Measurements from ENCODE around the gene ZNF879.

Gene ZNF879

DNA sequence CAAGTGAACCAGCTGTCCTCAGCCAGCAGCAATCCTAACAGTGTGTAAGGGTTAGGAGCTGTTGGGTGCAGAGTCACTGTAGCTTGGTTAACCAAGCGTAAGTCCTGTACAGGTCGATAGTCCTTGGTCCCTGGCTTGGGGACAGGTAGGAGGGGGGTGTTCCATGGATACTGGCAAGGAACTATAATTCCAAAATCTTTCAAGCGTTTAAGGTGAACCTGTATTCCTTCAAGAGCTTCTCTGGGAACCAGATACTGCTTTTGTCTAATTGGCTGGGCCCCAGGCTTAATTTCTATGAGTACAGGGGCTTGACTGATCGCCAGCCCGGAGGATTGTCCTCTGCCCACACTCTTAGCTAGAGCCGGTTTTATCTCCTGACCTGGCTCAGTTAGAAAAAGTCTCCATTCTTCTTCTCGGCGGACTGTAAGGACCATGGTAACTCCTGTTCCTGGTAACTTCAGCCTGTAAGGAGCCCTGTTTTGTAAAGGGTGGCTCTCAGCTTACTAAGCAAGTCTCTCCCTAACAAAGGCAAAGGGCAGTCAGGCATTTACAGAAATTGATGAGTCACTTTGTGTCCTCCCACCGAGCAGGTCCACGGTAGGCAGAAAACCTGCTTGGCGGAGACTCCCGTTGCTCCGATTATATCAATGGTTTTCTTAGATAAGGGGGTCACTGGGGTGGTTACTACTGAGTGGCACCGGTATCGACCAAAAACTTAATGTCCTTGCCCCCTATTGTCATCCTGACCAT is 30.6 kb downstream of the ZNF879 start:
- H3K79me2 ChIP-seq (ENCODE audit: low read length) = no peaks in the 10 kb centered on the region

GRCh38 chr5:179054876-179055275 is 31.3 kb downstream of the ZNF879 start:
- H2AFZ ChIP-seq (ENCODE audit: low read depth, low read length) = no peak overlapping the region
- H3K9ac ChIP-seq (ENCODE audit: low read length) = no peak overlapping the region
- H3K27me3 ChIP-seq (ENCODE audit: low read depth, low read length) = no peaks in the 10 kb centered on the region
- peaks cover 1% of the 10 kb centered on the region; the same call in 1 of the 2 replicates for H3K9me3 ChIP-seq (ENCODE audit: insufficient read depth, low read length)
- H3K79me2 ChIP-seq (ENCODE audit: low read length) = no peaks in the 10 kb centered on the region
- no peak overlapping the region for H3K4me2 ChIP-seq (ENCODE audit: low read length)
- TF ChIP-seq EZH2phosphoT487 (IDR thresholded peaks at IDR 0.05; ENCODE audit: low read depth) = no peak
- TF ChIP-seq, protein P1, sequence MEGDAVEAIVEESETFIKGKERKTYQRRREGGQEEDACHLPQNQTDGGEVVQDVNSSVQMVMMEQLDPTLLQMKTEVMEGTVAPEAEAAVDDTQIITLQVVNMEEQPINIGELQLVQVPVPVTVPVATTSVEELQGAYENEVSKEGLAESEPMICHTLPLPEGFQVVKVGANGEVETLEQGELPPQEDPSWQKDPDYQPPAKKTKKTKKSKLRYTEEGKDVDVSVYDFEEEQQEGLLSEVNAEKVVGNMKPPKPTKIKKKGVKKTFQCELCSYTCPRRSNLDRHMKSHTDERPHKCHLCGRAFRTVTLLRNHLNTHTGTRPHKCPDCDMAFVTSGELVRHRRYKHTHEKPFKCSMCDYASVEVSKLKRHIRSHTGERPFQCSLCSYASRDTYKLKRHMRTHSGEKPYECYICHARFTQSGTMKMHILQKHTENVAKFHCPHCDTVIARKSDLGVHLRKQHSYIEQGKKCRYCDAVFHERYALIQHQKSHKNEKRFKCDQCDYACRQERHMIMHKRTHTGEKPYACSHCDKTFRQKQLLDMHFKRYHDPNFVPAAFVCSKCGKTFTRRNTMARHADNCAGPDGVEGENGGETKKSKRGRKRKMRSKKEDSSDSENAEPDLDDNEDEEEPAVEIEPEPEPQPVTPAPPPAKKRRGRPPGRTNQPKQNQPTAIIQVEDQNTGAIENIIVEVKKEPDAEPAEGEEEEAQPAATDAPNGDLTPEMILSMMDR (IDR thresholded peaks at IDR 0.05; ENCODE audit: low read depth, low read length) = no peak
- no peaks in the 10 kb centered on the region for H3K4me1 ChIP-seq (ENCODE audit: low read length)
- H3K27ac ChIP-seq (ENCODE audit: low read length) = no peak overlapping the region
- no peaks in the 10 kb centered on the region for H3K36me3 ChIP-seq (replicated peaks; ENCODE audit: low read depth, low read length)
- no peak overlapping the region for H3K4me3 ChIP-seq (ENCODE audit: low read length)
- no peaks in the 10 kb centered on the region for H4K20me1 ChIP-seq (ENCODE audit: insufficient read depth, low read length)

More for the DNA sequence above, 30.6 kb downstream of the ZNF879 start:
- H3K4me1 ChIP-seq (ENCODE audit: low read length) = no peaks in the 10 kb centered on the region
- no peaks in the 10 kb centered on the region for H3K27me3 ChIP-seq (ENCODE audit: low read depth, low read length)
- no peaks in the 10 kb centered on the region for H3K36me3 ChIP-seq (replicated peaks; ENCODE audit: low read depth, low read length)
- no peaks in the 10 kb centered on the region; the same call in 1 of the 2 replicates for H3K9me3 ChIP-seq (ENCODE audit: insufficient read depth, low read length)
- H3K4me3 ChIP-seq (ENCODE audit: low read length) = no peak overlapping the region
- H4K20me1 ChIP-seq (ENCODE audit: insufficient read depth, low read length) = no peaks in the 10 kb centered on the region
- TF ChIP-seq, protein P1 (IDR thresholded peaks at IDR 0.05; ENCODE audit: low read depth, low read length) = no peak
- no peak for TF ChIP-seq EZH2phosphoT487 (IDR thresholded peaks at IDR 0.05; ENCODE audit: low read depth)
- no peak overlapping the region for H3K27ac ChIP-seq (ENCODE audit: low read length)
- no peak overlapping the region for H3K9ac ChIP-seq (ENCODE audit: low read length)
- H2AFZ ChIP-seq (ENCODE audit: low read depth, low read length) = no peak overlapping the region
- no peak overlapping the region for H3K4me2 ChIP-seq (ENCODE audit: low read length)

- no peaks in the 10 kb centered on the region for H3K27me3 ChIP-seq (ENCODE audit: low read depth, low read length)
- no peak for TF ChIP-seq EZH2phosphoT487 (IDR thresholded peaks at IDR 0.05; ENCODE audit: low read depth)
- TF ChIP-seq, protein P1 (IDR thresholded peaks at IDR 0.05; ENCODE audit: low read depth, low read length) = no peak
- H3K4me2 ChIP-seq (ENCODE audit: low read length) = no peak overlapping the region
- no peak overlapping the region for H3K27ac ChIP-seq (ENCODE audit: low read length)
- H3K36me3 ChIP-seq (replicated peaks; ENCODE audit: low read depth, low read length) = no peaks in the 10 kb centered on the region
- H3K4me1 ChIP-seq (ENCODE audit: low read length) = no peaks in the 10 kb centered on the region
- H3K9me3 ChIP-seq (ENCODE audit: insufficient read depth, low read length) = peaks cover 3% of the 10 kb centered on the region; the same call in 1 of the 2 replicates
- H3K9ac ChIP-seq (ENCODE audit: low read length) = no peak overlapping the region
- no peak overlapping the region for H2AFZ ChIP-seq (ENCODE audit: low read depth, low read length)
- no peak overlapping the region for H3K4me3 ChIP-seq (ENCODE audit: low read length)
- no peaks in the 10 kb centered on the region for H4K20me1 ChIP-seq (ENCODE audit: insufficient read depth, low read length)
- no peaks in the 10 kb centered on the region for H3K79me2 ChIP-seq (ENCODE audit: low read length)
Measured at GRCh38 chr5:179055436-179055835, 31.8 kb downstream of the ZNF879 start.

DNA sequence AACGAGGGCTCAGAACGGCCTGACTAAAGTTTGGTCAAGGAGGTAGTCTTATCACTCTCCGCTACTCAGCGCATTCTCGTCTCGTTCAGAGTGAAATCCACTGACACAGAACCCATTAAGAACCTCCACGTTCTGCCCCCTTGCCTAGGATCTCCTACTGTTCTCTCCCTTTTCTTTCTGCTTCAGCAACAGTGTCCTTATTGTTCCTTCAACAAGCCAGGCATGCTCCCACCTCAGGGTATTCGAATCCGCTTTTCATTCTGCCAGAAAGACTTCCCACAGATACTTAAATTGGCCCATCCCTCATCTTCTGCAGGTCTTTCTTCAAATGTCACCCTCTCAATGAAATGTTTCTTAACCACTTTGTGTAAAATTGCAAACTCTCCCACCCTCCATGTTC is 32.2 kb downstream of the ZNF879 start:
- no peak overlapping the region for H3K27ac ChIP-seq (ENCODE audit: low read length)
- H2AFZ ChIP-seq (ENCODE audit: low read depth, low read length) = no peak overlapping the region
- H3K9me3 ChIP-seq (ENCODE audit: insufficient read depth, low read length) = peaks cover 3% of the 10 kb centered on the region; the same call in 1 of the 2 replicates

More for the DNA sequence above, 32.2 kb downstream of the ZNF879 start:
- Histone ChIP-seq H3K4me2 (ENCODE audit: low read length) (no peak overlapping the region), H4K20me1 (ENCODE audit: insufficient read depth, low read length) (no peaks in the 10 kb centered on the region), H3K36me3 (replicated peaks; ENCODE audit: low read depth, low read length) (no peaks in the 10 kb centered on the region), H3K4me3 (ENCODE audit: low read length) (no peak overlapping the region), H3K79me2 (ENCODE audit: low read length) (no peaks in the 10 kb centered on the region), H3K9ac (ENCODE audit: low read length) (no peak overlapping the region), H3K4me1 (ENCODE audit: low read length) (no peaks in the 10 kb centered on the region), H3K27me3 (ENCODE audit: low read depth, low read length) (no peaks in the 10 kb centered on the region)
- TF ChIP-seq, protein P1 (IDR thresholded peaks at IDR 0.05; ENCODE audit: low read depth, low read length) = no peak
- TF ChIP-seq EZH2phosphoT487 (IDR thresholded peaks at IDR 0.05; ENCODE audit: low read depth) = no peak

Measured in OCI-LY3 (cell line).